ENCODE data around the gene CHST2.

DNA sequence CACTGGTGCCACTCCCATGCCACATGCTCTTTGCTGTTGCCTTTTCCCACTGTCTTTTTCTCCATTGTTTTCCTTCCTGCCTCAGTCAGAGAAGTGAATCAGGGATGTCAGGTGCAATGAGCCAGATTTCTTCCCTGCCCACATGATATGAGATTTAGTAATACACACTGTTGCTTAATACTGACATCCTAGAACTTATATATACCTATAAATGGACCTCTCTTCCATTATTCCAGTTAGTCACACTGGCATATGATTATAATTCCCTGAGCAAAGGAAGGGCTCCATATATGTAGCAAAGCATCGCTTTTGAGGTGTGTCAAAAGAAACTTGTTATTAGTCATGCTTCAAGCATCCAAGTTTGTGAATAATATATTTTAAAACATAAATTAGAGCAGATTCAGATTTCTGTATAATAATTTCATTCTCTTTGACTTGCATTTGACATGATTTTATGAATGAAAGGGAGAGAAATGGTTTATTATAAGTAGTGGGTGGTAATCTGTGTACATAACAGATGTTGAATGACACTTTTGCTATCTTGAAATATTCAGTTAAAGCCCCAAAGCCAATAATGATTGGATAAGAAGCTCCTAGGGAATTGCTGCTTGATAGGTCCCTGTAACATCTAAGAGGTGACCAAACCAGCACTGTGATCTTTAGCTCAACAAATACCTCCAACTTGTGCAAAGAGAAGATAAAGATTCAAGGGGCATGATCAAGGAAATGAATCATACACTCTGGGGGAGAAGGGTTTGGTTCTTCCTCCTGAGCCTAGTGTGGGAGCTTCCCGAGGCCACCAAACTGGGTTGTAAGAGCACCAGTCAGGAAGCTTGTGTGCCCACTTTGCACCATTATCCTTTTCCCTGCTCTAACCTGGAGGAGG lies 48.6 kb downstream of the CHST2 start:
- TF ChIP-seq, protein P1, sequence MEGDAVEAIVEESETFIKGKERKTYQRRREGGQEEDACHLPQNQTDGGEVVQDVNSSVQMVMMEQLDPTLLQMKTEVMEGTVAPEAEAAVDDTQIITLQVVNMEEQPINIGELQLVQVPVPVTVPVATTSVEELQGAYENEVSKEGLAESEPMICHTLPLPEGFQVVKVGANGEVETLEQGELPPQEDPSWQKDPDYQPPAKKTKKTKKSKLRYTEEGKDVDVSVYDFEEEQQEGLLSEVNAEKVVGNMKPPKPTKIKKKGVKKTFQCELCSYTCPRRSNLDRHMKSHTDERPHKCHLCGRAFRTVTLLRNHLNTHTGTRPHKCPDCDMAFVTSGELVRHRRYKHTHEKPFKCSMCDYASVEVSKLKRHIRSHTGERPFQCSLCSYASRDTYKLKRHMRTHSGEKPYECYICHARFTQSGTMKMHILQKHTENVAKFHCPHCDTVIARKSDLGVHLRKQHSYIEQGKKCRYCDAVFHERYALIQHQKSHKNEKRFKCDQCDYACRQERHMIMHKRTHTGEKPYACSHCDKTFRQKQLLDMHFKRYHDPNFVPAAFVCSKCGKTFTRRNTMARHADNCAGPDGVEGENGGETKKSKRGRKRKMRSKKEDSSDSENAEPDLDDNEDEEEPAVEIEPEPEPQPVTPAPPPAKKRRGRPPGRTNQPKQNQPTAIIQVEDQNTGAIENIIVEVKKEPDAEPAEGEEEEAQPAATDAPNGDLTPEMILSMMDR (IDR thresholded peaks at IDR 0.05; ENCODE audit: borderline replicate concordance, extremely low read depth, low read length, poor library complexity, severe bottlenecking) = no peak
- TF ChIP-seq EZH2 (IDR thresholded peaks at IDR 0.05; ENCODE audit: borderline replicate concordance, low read depth, low read length, severe bottlenecking) = no peak

All from DND-41 (cell line).